Measurements from ENCODE around the gene GARIN5A.

GARIN5A gene

GRCh38 chr19:50506700-50507099 lies 30.1 kb upstream of the GARIN5A start:
- H3K27ac ChIP-seq = no peak overlapping the region
- TF ChIP-seq ZFX (IDR thresholded peaks at IDR 0.05; ENCODE audit: borderline replicate concordance) = no peak
- TF ChIP-seq, protein P1, sequence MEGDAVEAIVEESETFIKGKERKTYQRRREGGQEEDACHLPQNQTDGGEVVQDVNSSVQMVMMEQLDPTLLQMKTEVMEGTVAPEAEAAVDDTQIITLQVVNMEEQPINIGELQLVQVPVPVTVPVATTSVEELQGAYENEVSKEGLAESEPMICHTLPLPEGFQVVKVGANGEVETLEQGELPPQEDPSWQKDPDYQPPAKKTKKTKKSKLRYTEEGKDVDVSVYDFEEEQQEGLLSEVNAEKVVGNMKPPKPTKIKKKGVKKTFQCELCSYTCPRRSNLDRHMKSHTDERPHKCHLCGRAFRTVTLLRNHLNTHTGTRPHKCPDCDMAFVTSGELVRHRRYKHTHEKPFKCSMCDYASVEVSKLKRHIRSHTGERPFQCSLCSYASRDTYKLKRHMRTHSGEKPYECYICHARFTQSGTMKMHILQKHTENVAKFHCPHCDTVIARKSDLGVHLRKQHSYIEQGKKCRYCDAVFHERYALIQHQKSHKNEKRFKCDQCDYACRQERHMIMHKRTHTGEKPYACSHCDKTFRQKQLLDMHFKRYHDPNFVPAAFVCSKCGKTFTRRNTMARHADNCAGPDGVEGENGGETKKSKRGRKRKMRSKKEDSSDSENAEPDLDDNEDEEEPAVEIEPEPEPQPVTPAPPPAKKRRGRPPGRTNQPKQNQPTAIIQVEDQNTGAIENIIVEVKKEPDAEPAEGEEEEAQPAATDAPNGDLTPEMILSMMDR (IDR thresholded peaks at IDR 0.05) = no peak

- H3K27ac ChIP-seq = no peak overlapping the region
- TF ChIP-seq, protein P1 (IDR thresholded peaks at IDR 0.05) = no peak
- no peak for TF ChIP-seq ZFX (IDR thresholded peaks at IDR 0.05; ENCODE audit: borderline replicate concordance)
These were observed 29.4 kb upstream of the GARIN5A start for GRCh38 chr19:50505856-50506611.

- no peak overlapping the region for H3K27ac ChIP-seq
- TF ChIP-seq, protein P1 (IDR thresholded peaks at IDR 0.05) = no peak
- TF ChIP-seq ZFX (IDR thresholded peaks at IDR 0.05; ENCODE audit: borderline replicate concordance) = no peak
These were observed 25.2 kb upstream of the GARIN5A start for GRCh38 chr19:50501568-50502475.

- no peak overlapping the region for H3K27ac ChIP-seq
- TF ChIP-seq, protein P1 (IDR thresholded peaks at IDR 0.05) = no peak
- no peak for TF ChIP-seq ZFX (IDR thresholded peaks at IDR 0.05; ENCODE audit: borderline replicate concordance)
These were observed 24.5 kb upstream of the GARIN5A start for GRCh38 chr19:50501186-50501567.

DNA sequence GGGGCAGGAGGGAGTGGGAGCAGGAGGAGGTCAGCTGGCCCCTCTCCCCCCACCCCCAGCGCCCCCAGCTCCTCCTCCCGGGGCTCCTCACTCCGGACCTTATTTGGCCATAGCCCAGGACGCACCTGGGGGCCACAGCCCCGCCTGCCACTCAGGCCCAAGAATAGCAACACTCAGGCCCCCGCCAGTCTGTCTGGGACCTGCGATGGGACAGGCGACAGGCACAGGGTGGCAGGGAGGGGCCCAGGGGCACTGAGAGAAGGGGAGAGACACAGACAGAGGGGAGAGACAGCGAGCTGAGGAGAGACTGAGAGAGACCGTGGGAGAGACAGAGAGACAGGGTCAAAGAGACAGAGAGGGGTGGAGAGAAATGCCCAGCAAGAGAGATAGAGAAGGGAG lies 24.1 kb upstream of the GARIN5A start:
- no peak for TF ChIP-seq ZFX (IDR thresholded peaks at IDR 0.05; ENCODE audit: borderline replicate concordance)
- TF ChIP-seq, protein P1 (IDR thresholded peaks at IDR 0.05) = no peak
- no peak overlapping the region for H3K27ac ChIP-seq

- H3K27ac ChIP-seq = no peak overlapping the region
- no peak for TF ChIP-seq ZFX (IDR thresholded peaks at IDR 0.05; ENCODE audit: borderline replicate concordance)
- TF ChIP-seq, protein P1 (IDR thresholded peaks at IDR 0.05) = no peak
These were observed 23.6 kb upstream of the GARIN5A start for GRCh38 chr19:50500060-50500752.
